Stimulated activated CD8-positive, alpha-beta memory T cell treated with anti-CD3 and anti-CD28 coated beads, Interleukin-2, amount 100 ng/mL, for 48 hours (primary cell): ENCODE measurements around the gene PJA1.

Experiments
- DNase-seq, 2 donors: peaks; one replicate each; pipeline ENCODE4 v3.0.0-alpha.2; 2020; ENCODE audit warnings: low read depth in 2 of 2

The PJA1 gene

GRCh38 chrX:69165087-69165651, at the start of gene PJA1:
Gene PJA1 (minus strand): TSS chrX:69165453. CDS start chrX:69163073, 2,380 bp downstream.
- DNase-seq: peak; percentile 48 to 49

GRCh38 chrX:69214463-69214862, 49.2 kb upstream of the PJA1 start:
- no peak for DNase-seq

GRCh38 chrX:69211701-69212100, 46.4 kb upstream of the PJA1 start:
- no peak for DNase-seq

GRCh38 chrX:69210581-69210980, 45.3 kb upstream of the PJA1 start:
- no peak for DNase-seq

GRCh38 chrX:69207216-69207615, 42.0 kb upstream of the PJA1 start:
- no peak for DNase-seq

GRCh38 chrX:69203638-69204037, 38.4 kb upstream of the PJA1 start:
- no peak for DNase-seq

- DNase-seq: no peak
These were observed 32.4 kb upstream of the PJA1 start for GRCh38 chrX:69197690-69198089.

- DNase-seq: no peak
These were observed 31.4 kb upstream of the PJA1 start for GRCh38 chrX:69196666-69197065.

- DNase-seq: no peak
These were observed 30.6 kb upstream of the PJA1 start for GRCh38 chrX:69195810-69196209.

- DNase-seq: no peak
These were observed 29.9 kb upstream of the PJA1 start for GRCh38 chrX:69195192-69195591.

- no peak for DNase-seq
These were observed 27.4 kb upstream of the PJA1 start for GRCh38 chrX:69192603-69193002.

GRCh38 chrX:69189576-69190371, 24.5 kb upstream of the PJA1 start:
- DNase-seq: no peak

GRCh38 chrX:69186651-69187050, 21.4 kb upstream of the PJA1 start:
- no peak for DNase-seq

GRCh38 chrX:69185886-69186285, 20.6 kb upstream of the PJA1 start:
- DNase-seq: no peak

- DNase-seq: no peak
These were observed 19.9 kb upstream of the PJA1 start for GRCh38 chrX:69185141-69185540.

GRCh38 chrX:69182818-69183380, 17.6 kb upstream of the PJA1 start:
- DNase-seq: no peak

- DNase-seq: no peak
These were observed 14.2 kb upstream of the PJA1 start for GRCh38 chrX:69179380-69179911.

- DNase-seq: no peak
These were observed 13.3 kb upstream of the PJA1 start for GRCh38 chrX:69178592-69178991.

GRCh38 chrX:69177511-69178162, 12.4 kb upstream of the PJA1 start:
- no peak for DNase-seq

- no peak for DNase-seq
These were observed 10.8 kb upstream of the PJA1 start for GRCh38 chrX:69176053-69176452.

- DNase-seq: no peak
These were observed 8.7 kb upstream of the PJA1 start for GRCh38 chrX:69173906-69174305.

GRCh38 chrX:69172937-69173336, 7.7 kb upstream of the PJA1 start:
- DNase-seq: no peak
